Neural crest cell (in vitro differentiated cells): ENCODE results near the gene MNT. TPM values are rescaled to one million over a fixed set of nuclear protein-coding genes. Genes with fewer than 3 reads are reported as not detected.

Source experiments
- DNase-seq: peaks from one replicate; pipeline ENCODE4 v3.0.0; 2021; ENCODE audit warnings: low read depth, mixed read lengths, low spot score
- H3K27ac Mint-ChIP-seq: one replicate; pipeline ENCODE4 v1.8.0; 2021; ENCODE audit warnings: mild to moderate bottlenecking, mixed read lengths; ENCODE audit not compliant: unreplicated experiment
- H3K27me3 Mint-ChIP-seq: 2 replicates; pipeline ENCODE4 v1.8.0; 2021; ENCODE audit warnings: low read depth, mild to moderate bottlenecking, mixed read lengths
- H3K36me3 Mint-ChIP-seq: 2 replicates; pipeline ENCODE4 v1.8.0; 2021; ENCODE audit warnings: low read depth, mild to moderate bottlenecking, mixed read lengths
- H3K4me1 Mint-ChIP-seq: 2 replicates; pipeline ENCODE4 v1.8.0; 2021; ENCODE audit warnings: mixed read lengths
- H3K4me3 Mint-ChIP-seq: one replicate; pipeline ENCODE4 v1.8.0; 2021; ENCODE audit warnings: mild to moderate bottlenecking, mixed read lengths
- H3K9me3 Mint-ChIP-seq: 2 replicates; pipeline ENCODE4 v1.8.0; 2021; ENCODE audit warnings: mixed read lengths
- total RNA-seq: library from RNA; stranded (reverse); gene quantifications from 2 replicates; pipeline ENCODE4 v1.2.1, GENCODE V29; 2021
- TF ChIP-seq, protein P1 (sequence below): fragments of 200-600 bp; sonication (generic); conservative IDR thresholded peaks from 2 replicates; pipeline ENCODE4 v1.5.0; 2021; ENCODE audit warnings: antibody characterized with exemption, mild to moderate bottlenecking

Gene MNT
- total RNA-seq, 1 donor from 2014 or later = 26.9 TPM

DNA sequence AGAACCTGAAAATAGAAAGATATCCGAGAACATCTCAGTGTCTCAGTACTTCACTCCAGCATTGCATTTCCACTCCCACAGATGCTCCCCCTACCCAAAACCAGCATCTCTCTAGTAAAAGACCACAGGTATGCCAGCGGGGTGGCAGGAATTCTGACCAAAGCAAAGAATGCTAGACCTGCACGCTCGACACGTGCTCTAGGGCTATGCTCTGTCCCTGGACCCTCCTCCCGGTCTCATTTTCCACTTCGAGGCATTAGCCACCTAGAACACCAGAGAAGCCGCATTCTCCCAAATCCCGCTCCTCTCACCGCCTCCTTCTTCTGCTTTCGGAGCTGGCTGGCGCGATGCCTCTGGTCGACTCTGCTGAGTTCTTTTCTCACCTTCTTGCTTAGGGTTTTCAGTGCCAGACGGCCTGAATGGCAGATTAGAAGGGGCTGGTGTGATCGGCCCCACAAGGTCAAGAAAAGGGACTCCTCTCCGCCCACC lies 65.1 kb downstream of the MNT start:
- H3K27ac Mint-ChIP-seq = peak overlapping the region; percentile 99
- H3K4me3 Mint-ChIP-seq = peak overlapping the region; percentile 99
- H3K27me3 Mint-ChIP-seq = no peaks in the 10 kb centered on the region
- H3K36me3 Mint-ChIP-seq = peaks cover 14% of the 10 kb centered on the region
- H3K9me3 Mint-ChIP-seq = no peaks in the 10 kb centered on the region
- TF ChIP-seq, protein P1, sequence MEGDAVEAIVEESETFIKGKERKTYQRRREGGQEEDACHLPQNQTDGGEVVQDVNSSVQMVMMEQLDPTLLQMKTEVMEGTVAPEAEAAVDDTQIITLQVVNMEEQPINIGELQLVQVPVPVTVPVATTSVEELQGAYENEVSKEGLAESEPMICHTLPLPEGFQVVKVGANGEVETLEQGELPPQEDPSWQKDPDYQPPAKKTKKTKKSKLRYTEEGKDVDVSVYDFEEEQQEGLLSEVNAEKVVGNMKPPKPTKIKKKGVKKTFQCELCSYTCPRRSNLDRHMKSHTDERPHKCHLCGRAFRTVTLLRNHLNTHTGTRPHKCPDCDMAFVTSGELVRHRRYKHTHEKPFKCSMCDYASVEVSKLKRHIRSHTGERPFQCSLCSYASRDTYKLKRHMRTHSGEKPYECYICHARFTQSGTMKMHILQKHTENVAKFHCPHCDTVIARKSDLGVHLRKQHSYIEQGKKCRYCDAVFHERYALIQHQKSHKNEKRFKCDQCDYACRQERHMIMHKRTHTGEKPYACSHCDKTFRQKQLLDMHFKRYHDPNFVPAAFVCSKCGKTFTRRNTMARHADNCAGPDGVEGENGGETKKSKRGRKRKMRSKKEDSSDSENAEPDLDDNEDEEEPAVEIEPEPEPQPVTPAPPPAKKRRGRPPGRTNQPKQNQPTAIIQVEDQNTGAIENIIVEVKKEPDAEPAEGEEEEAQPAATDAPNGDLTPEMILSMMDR = no peak
- DNase-seq = no peak
- peaks cover 28% of the 10 kb centered on the region for H3K4me1 Mint-ChIP-seq

Other genes with a start within 250 kb of the MNT start
- 52.6 and 57.2 TPM in 2 replicates for gene SMG6, start 97.3 kb downstream of the MNT start, total RNA-seq
- gene SRR, start 97.1 kb downstream of the MNT start, total RNA-seq = 25.6 and 35.7 TPM in 2 replicates
- gene TSR1, start 64.6 kb downstream of the MNT start, total RNA-seq = 50.2 and 50.5 TPM in 2 replicates
- 92.1 and 102 TPM in 2 replicates for gene SGSM2, start 63.6 kb downstream of the MNT start, total RNA-seq
- gene METTL16, start 110.8 kb upstream of the MNT start, total RNA-seq = 44.9 and 49.9 TPM in 2 replicates
- 130 and 136 TPM in 2 replicates for gene PAFAH1B1, start 192.6 kb upstream of the MNT start, total RNA-seq